WTC11 (cell line): ENCODE measurements around the gene CAPZB. TPM values are rescaled to one million over a fixed set of nuclear protein-coding genes. Genes with fewer than 3 reads are reported as not detected.

Source experiments
- ATAC-seq: fragments of 200-7000 bp; cut with Tn5 transposase; 2 replicates; pipeline ENCODE4 v1.10.0; 2021; ENCODE audit warnings: mild to moderate bottlenecking, moderate library complexity
- CTCF ChIA-PET: fragments of 300-600 bp; sonication (Branson Sonifier 250); formaldehyde crosslinking; loops from one replicate; lab custom pipeline; 2021; ENCODE audit warnings: antibody characterized with exemption; lab: Charles Lee
- POLR2A ChIA-PET: fragments of 350-600 bp; sonication (Branson Sonifier 250); formaldehyde crosslinking; loops from one replicate; lab custom pipeline; 2021; ENCODE audit warnings: antibody characterized with exemption; lab: Charles Lee
- DNase-seq: peaks from one replicate; pipeline ENCODE4 v3.0.0; 2021; ENCODE audit warnings: low spot score
- H3K27ac Mint-ChIP-seq: 2 replicates; pipeline ENCODE4 v1.8.0; 2021; ENCODE audit warnings: mixed read lengths
- H3K27me3 Mint-ChIP-seq: 2 replicates; pipeline ENCODE4 v1.8.0; 2021; ENCODE audit warnings: low read depth, mild to moderate bottlenecking, moderate library complexity, mixed read lengths
- H3K36me3 Mint-ChIP-seq: 2 replicates; pipeline ENCODE4 v1.8.0; 2021; ENCODE audit warnings: mixed read lengths
- H3K4me1 Mint-ChIP-seq: 2 replicates; pipeline ENCODE4 v1.8.0; 2022; ENCODE audit warnings: mixed read lengths
- H3K4me3 Mint-ChIP-seq: 2 replicates; pipeline ENCODE4 v1.8.0; 2021; ENCODE audit warnings: mild to moderate bottlenecking, moderate library complexity, mixed read lengths
- H3K9me3 Mint-ChIP-seq: 2 replicates; pipeline ENCODE4 v1.8.0; 2021; ENCODE audit warnings: mixed read lengths
- ATF1 ChIP-seq: sonication (generic); formaldehyde crosslinking; IDR thresholded peaks from 2 replicates; pipeline ENCODE4 v1.8.1; 2023; ENCODE audit warnings: mild to moderate bottlenecking, moderate library complexity, missing genetic modification reagents
- CREB1 ChIP-seq: sonication (generic); formaldehyde crosslinking; IDR thresholded peaks from 2 replicates; pipeline ENCODE4 v1.8.0; 2023; ENCODE audit warnings: mild to moderate bottlenecking, missing genetic modification reagents
- E2F4 ChIP-seq: sonication (generic); formaldehyde crosslinking; IDR thresholded peaks from 2 replicates; pipeline ENCODE4 v1.8.1; 2022; ENCODE audit warnings: low read depth, mild to moderate bottlenecking, moderate library complexity, missing genetic modification reagents, borderline replicate concordance
- ESRRA ChIP-seq: sonication (generic); formaldehyde crosslinking; IDR thresholded peaks from 2 replicates; pipeline ENCODE4 v1.8.1; 2022; ENCODE audit warnings: mild to moderate bottlenecking, missing genetic modification reagents, borderline replicate concordance
- FOXJ3 ChIP-seq: sonication (generic); formaldehyde crosslinking; IDR thresholded peaks from 2 replicates; pipeline ENCODE4 v1.9.0; 2021; ENCODE audit warnings: missing genetic modification reagents, mild to moderate bottlenecking, borderline replicate concordance
- KAT7 ChIP-seq: sonication (generic); formaldehyde crosslinking; IDR thresholded peaks from 2 replicates; pipeline ENCODE4 v1.8.1; 2023; ENCODE audit warnings: missing genetic modification reagents, mild to moderate bottlenecking, borderline replicate concordance
- MAX ChIP-seq: sonication (generic); formaldehyde crosslinking; IDR thresholded peaks from 2 replicates; pipeline ENCODE4 v1.8.0; 2022; ENCODE audit warnings: mild to moderate bottlenecking, missing genetic modification reagents
- MLX ChIP-seq: sonication (generic); formaldehyde crosslinking; IDR thresholded peaks from 2 replicates; pipeline ENCODE4 v1.8.1; 2023; ENCODE audit warnings: mild to moderate bottlenecking, missing genetic modification reagents, moderate library complexity
- TEAD1 ChIP-seq: sonication (generic); formaldehyde crosslinking; IDR thresholded peaks from 2 replicates; pipeline ENCODE4 v1.8.0; 2022; ENCODE audit warnings: mild to moderate bottlenecking, missing genetic modification reagents
- TP53 ChIP-seq: sonication (generic); formaldehyde crosslinking; IDR thresholded peaks from 2 replicates; pipeline ENCODE4 v1.8.1; 2023; ENCODE audit warnings: mild to moderate bottlenecking, missing genetic modification reagents
- USF2 ChIP-seq: sonication (generic); formaldehyde crosslinking; IDR thresholded peaks from 2 replicates; pipeline ENCODE4 v1.8.1; 2023; ENCODE audit warnings: mild to moderate bottlenecking, missing genetic modification reagents, moderate library complexity
- ZNF138 ChIP-seq: sonication (generic); formaldehyde crosslinking; conservative IDR thresholded peaks from 2 replicates; pipeline ENCODE4 v1.8.1; 2022; ENCODE audit warnings: mild to moderate bottlenecking, moderate library complexity, missing genetic modification reagents
- ZNF281 ChIP-seq: sonication (generic); formaldehyde crosslinking; IDR thresholded peaks from 2 replicates; pipeline ENCODE4 v1.8.0; 2023; ENCODE audit warnings: mild to moderate bottlenecking, missing genetic modification reagents
- ZNF671 ChIP-seq: fragments of 250-450 bp; sonication (Bioruptor Pico); IDR thresholded peaks from 2 replicates; pipeline ENCODE4 v1.8.0; 2021; ENCODE audit warnings: mild to moderate bottlenecking
- ZSCAN18 ChIP-seq: fragments of 250-450 bp; sonication (Bioruptor Pico); IDR thresholded peaks from 2 replicates; pipeline ENCODE4 v2.1.2; 2022; ENCODE audit warnings: mild to moderate bottlenecking, moderate library complexity
- total RNA-seq: library from RNA; stranded (reverse); gene quantifications from 3 replicates; pipeline ENCODE4 v1.2.3, GENCODE V29; 2021

CAPZB gene
- total RNA-seq, 1 experiment from 2014 or later = 348 TPM

GRCh38 chr1:19479351-19480120 is 5.8 kb downstream of the CAPZB start (continued):
- TF ChIP-seq ZSCAN18 (no peak), E2F4 (no peak), FOXJ3 (CRISPR knock-in tag) (no peak), TP53 (CRISPR knock-in tag) (no peak)

- Mint-ChIP-seq H3K9me3 (no peaks in the 10 kb centered on the region), H3K36me3 (peaks cover 9% of the 10 kb centered on the region), H3K4me3 (no peak overlapping the region), H3K27me3 (no peaks in the 10 kb centered on the region), H3K4me1 (peaks cover 74% of the 10 kb centered on the region), H3K27ac (peak overlapping the region; percentile 29; the same call in 1 of the 2 replicates)
- POLR2A ChIA-PET = no interaction called here
- CTCF ChIA-PET = interaction anchor here (2.3 kb wide), 1 partner anchor 10 kb away, joined by 8 read pairs; no protein-coding TSS in a partner anchor
- no peak for ATAC-seq
- DNase-seq = no peak
- TF ChIP-seq USF2 = no peak
- no peak for TF ChIP-seq TEAD1
- TF ChIP-seq ZNF138 (CRISPR knock-in tag) = no peak
- no peak for TF ChIP-seq ESRRA (CRISPR knock-in tag)
- TF ChIP-seq CREB1 (CRISPR knock-in tag) = no peak
- no peak for TF ChIP-seq ZNF671 (CRISPR knock-in tag)
- no peak for TF ChIP-seq ZNF281 (CRISPR knock-in tag)
- TF ChIP-seq ZSCAN18 = no peak
- TF ChIP-seq MAX (CRISPR knock-in tag) = no peak
- no peak for TF ChIP-seq MLX (CRISPR knock-in tag)
- no peak for TF ChIP-seq ATF1 (CRISPR knock-in tag)
- TF ChIP-seq KAT7 (CRISPR knock-in tag) = no peak
Observed at GRCh38 chr1:19478322-19478721, 7.0 kb downstream of the CAPZB start.
